GM18861 (cell line): ENCODE measurements around the gene MAT1A.

Experiments used
- ATAC-seq: cut with Tn5 transposase; IDR thresholded peaks from one replicate; pipeline ENCODE4 v1.9.1; 2021; ENCODE audit not compliant: unreplicated experiment

The MAT1A gene

GRCh38 chr10:80283119-80283518, 6.3 kb downstream of the MAT1A start:
- ATAC-seq, result no peak

GRCh38 chr10:80281784-80282765, 7.4 kb downstream of the MAT1A start:
- ATAC-seq, result no peak

GRCh38 chr10:80281292-80281691, 8.2 kb downstream of the MAT1A start:
- no peak for ATAC-seq

GRCh38 chr10:80280071-80280800, 9.2 kb downstream of the MAT1A start:
- ATAC-seq, result no peak

GRCh38 chr10:80279146-80279545, 10.3 kb downstream of the MAT1A start:
- no peak for ATAC-seq

- no peak for ATAC-seq
Measured at GRCh38 chr10:80278480-80278879, 11.0 kb downstream of the MAT1A start.

GRCh38 chr10:80277567-80278250, 11.7 kb downstream of the MAT1A start:
- no peak for ATAC-seq

- no peak for ATAC-seq
Measured at GRCh38 chr10:80277016-80277415, 12.4 kb downstream of the MAT1A start.

- ATAC-seq, result no peak
Measured at GRCh38 chr10:80276335-80276734, 13.1 kb downstream of the MAT1A start.

GRCh38 chr10:80275756-80276155, 13.7 kb downstream of the MAT1A start:
- no peak for ATAC-seq

- no peak for ATAC-seq
Measured at GRCh38 chr10:80275135-80275498, 14.3 kb downstream of the MAT1A start.

- ATAC-seq, result no peak
Measured at GRCh38 chr10:80274396-80275134, 14.9 kb downstream of the MAT1A start.

- no peak for ATAC-seq
Measured at GRCh38 chr10:80273523-80274170, 15.8 kb downstream of the MAT1A start.

- ATAC-seq, result no peak
Measured at GRCh38 chr10:80272793-80273522, 16.5 kb downstream of the MAT1A start.

GRCh38 chr10:80271416-80271815, 18.0 kb downstream of the MAT1A start:
- ATAC-seq, result no peak

- ATAC-seq, result no peak
Measured at GRCh38 chr10:80270887-80271286, 18.6 kb downstream of the MAT1A start.

GRCh38 chr10:80268938-80269588, 20.4 kb downstream of the MAT1A start:
- ATAC-seq, result no peak

GRCh38 chr10:80268266-80268665, 21.2 kb downstream of the MAT1A start:
- ATAC-seq, result no peak

- no peak for ATAC-seq
Measured at GRCh38 chr10:80266513-80266863, 23.0 kb downstream of the MAT1A start.
